Fibroblast of mammary gland (primary cell): ENCODE results near the gene BCAS3.
"Not testable (repeated sequence)": the region's sequence is repeated elsewhere in the genome, so short reads cannot be mapped to it uniquely, and the experiment has no call there.

Experiments used
- DNase-seq: peaks from one replicate; pipeline ENCODE4 v3.0.0-alpha.2; 2010; ENCODE audit warnings: low read depth
- H3K4me3 ChIP-seq: 2 replicates; pipeline ENCODE4 v1.5.1; 2011; ENCODE audit warnings: low read depth, mild to moderate bottlenecking, low read length, moderate library complexity; ENCODE audit not compliant: control insufficient read depth
- CTCF ChIP-seq: conservative IDR thresholded peaks from 2 replicates; pipeline ENCODE4 v1.5.1; 2011; ENCODE audit warnings: low read depth, low read length, inconsistent platforms; ENCODE audit not compliant: control insufficient read depth, insufficient read depth

The BCAS3 gene

GRCh38 chr17:61015966-61016365, 338.3 kb downstream of the BCAS3 start:
- no peak overlapping the region for H3K4me3 ChIP-seq
- peak; percentile 68 for DNase-seq

GRCh38 chr17:61017317-61018006, 339.8 kb downstream of the BCAS3 start:
- no peak overlapping the region for H3K4me3 ChIP-seq
- TF ChIP-seq CTCF = no peak
- DNase-seq = no peak

More at GRCh38 chr17:61015966-61016365, 338.3 kb downstream of the BCAS3 start:
- TF ChIP-seq CTCF = no peak

- DNase-seq = no peak
- H3K4me3 ChIP-seq = no peak overlapping the region
- no peak for TF ChIP-seq CTCF
Observed at GRCh38 chr17:61018938-61019337, 341.3 kb downstream of the BCAS3 start.

- no peak for DNase-seq
- H3K4me3 ChIP-seq = no peak overlapping the region
- no peak for TF ChIP-seq CTCF
Observed at GRCh38 chr17:61023996-61024395, 346.3 kb downstream of the BCAS3 start.

- no peak for TF ChIP-seq CTCF
- no peak for DNase-seq
- no peak overlapping the region for H3K4me3 ChIP-seq
Observed at GRCh38 chr17:61026818-61027217, 349.2 kb downstream of the BCAS3 start.

GRCh38 chr17:61029181-61029580, 351.5 kb downstream of the BCAS3 start:
- DNase-seq = no peak
- no peak overlapping the region for H3K4me3 ChIP-seq
- no peak for TF ChIP-seq CTCF

GRCh38 chr17:61040666-61041065, 363.0 kb downstream of the BCAS3 start:
- no peak for DNase-seq
- TF ChIP-seq CTCF = no peak
- H3K4me3 ChIP-seq = no peak overlapping the region

- H3K4me3 ChIP-seq, DNase-seq: not testable (repeated sequence)
Observed at GRCh38 chr17:61042348-61042747, 364.7 kb downstream of the BCAS3 start.
